SU-DHL-6 (cell line): Measurements from ENCODE around the gene COL13A1.

Experiments
- H2AFZ ChIP-seq: fragments of 200-600 bp; sonication (generic); 2 replicates; pipeline ENCODE4 v1.6.1; 2014; ENCODE audit warnings: low read depth, mild to moderate bottlenecking, moderate library complexity, mixed read lengths, antibody characterized with exemption, low read length; ENCODE audit not compliant: severe bottlenecking
- H3F3A ChIP-seq: fragments of 200-600 bp; shearing (Covaris generic); 2 replicates; pipeline ENCODE4 v1.6.0; 2016; ENCODE audit warnings: antibody characterized with exemption, mild to moderate bottlenecking; ENCODE audit not compliant: insufficient read depth
- H3K27ac ChIP-seq: fragments of 200-600 bp; sonication (generic); 2 replicates; pipeline ENCODE4 v1.5.1; 2016; ENCODE audit warnings: low read depth, mild to moderate bottlenecking, low read length, moderate library complexity, mixed read lengths
- H3K27me3 ChIP-seq: fragments of 200-600 bp; sonication (generic), shearing (Covaris generic); 2 replicates; pipeline ENCODE4 v1.6.0; 2014; ENCODE audit warnings: mild to moderate bottlenecking, low read length
- H3K36me3 ChIP-seq: fragments of 200-600 bp; sonication (generic); 2 replicates; pipeline ENCODE4 v1.6.1; 2014; ENCODE audit warnings: mild to moderate bottlenecking, low read length, mixed read lengths
- H3K4me2 ChIP-seq: fragments of 300-600, 200-600 bp; shearing (Covaris generic), sonication (generic); 2 replicates; pipeline ENCODE4 v1.6.0; 2014; ENCODE audit warnings: low read length, low read depth, mild to moderate bottlenecking; ENCODE audit not compliant: poor library complexity, severe bottlenecking
- H3K4me3 ChIP-seq: fragments of 200-600 bp; sonication (generic); 2 replicates; pipeline ENCODE4 v1.5.1; 2014; ENCODE audit warnings: antibody characterized with exemption, low read length, mild to moderate bottlenecking, mixed read lengths; ENCODE audit not compliant: insufficient read depth, poor library complexity, severe bottlenecking
- H3K79me2 ChIP-seq: fragments of 200-600 bp; sonication (generic); 2 replicates; pipeline ENCODE4 v1.6.1; 2014; ENCODE audit warnings: mild to moderate bottlenecking, low read length, moderate library complexity; ENCODE audit not compliant: insufficient read depth
- H3K9ac ChIP-seq: fragments of 200-600 bp; sonication (generic); 2 replicates; pipeline ENCODE4 v1.7.0; 2014; ENCODE audit warnings: mild to moderate bottlenecking, low read length
- H3K9me2 ChIP-seq: fragments of 200-600 bp; sonication (generic); replicated peaks from 2 replicates; pipeline ENCODE4 v1.6.1; 2014; ENCODE audit warnings: low read length; ENCODE audit not compliant: insufficient read depth
- H3K9me3 ChIP-seq: fragments of 200-600 bp; sonication (generic); 2 replicates; pipeline ENCODE4 v1.6.1; 2014; ENCODE audit warnings: low read length, mixed read lengths; ENCODE audit not compliant: insufficient read depth
- H4K20me1 ChIP-seq: fragments of 200-600 bp; sonication (generic); 2 replicates; pipeline ENCODE4 v1.6.1; 2014; ENCODE audit warnings: low read depth, mild to moderate bottlenecking, antibody characterized with exemption, low read length, moderate library complexity, mixed read lengths
- EZH2phosphoT487 ChIP-seq: fragments of 200-600 bp; sonication (generic), shearing (Covaris generic); conservative IDR thresholded peaks from 2 replicates; pipeline ENCODE4 v1.6.1; 2018; ENCODE audit warnings: mild to moderate bottlenecking, antibody characterized with exemption, low read length, moderate library complexity, mixed read lengths
- TF ChIP-seq, protein P1 (sequence below): fragments of 200-600 bp; sonication (generic); IDR thresholded peaks from one replicate; pipeline ENCODE4 v1.5.1; 2017; ENCODE audit warnings: antibody characterized with exemption, mild to moderate bottlenecking, low read length, moderate library complexity; ENCODE audit not compliant: insufficient read depth, poor library complexity, severe bottlenecking

COL13A1 gene

DNA sequence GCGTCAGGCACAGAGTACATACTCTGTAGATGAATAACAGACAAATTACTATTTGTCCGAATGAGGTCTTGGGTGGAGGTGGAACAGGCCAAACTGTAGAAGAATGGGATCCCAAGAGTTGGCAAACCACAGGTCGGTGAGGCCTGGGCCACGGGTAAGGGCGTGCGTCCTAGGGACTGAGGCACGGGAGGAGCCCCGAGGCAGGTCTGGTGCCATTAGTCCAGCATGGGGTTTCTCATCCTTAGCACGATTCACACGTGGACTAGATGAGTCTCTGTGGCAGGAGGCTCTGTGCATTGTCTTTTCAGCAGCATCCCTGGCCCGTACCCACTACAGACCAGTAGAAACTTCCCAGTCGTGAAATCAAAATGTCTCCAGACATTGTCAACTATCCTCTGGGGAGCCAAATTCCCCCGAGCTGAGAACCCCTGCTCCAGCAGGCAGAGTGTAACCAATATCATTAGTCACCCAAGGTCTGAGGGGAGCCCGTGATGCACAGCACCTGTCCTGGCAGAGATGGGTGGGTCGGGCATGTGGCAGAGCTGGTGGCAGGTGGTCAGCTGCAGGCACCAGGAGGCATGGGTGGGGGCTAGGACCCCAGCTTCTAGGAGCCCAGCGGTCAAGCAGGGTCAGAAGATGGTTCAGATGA, 61.3 kb downstream of the COL13A1 start:
- H3K9me3 ChIP-seq, result no peaks in the 10 kb centered on the region
- no peaks in the 10 kb centered on the region for H3K9me2 ChIP-seq
- H3K27me3 ChIP-seq, result no peaks in the 10 kb centered on the region
- H4K20me1 ChIP-seq, result no peaks in the 10 kb centered on the region
- no peak overlapping the region for H3K27ac ChIP-seq
- H3K79me2 ChIP-seq, result no peaks in the 10 kb centered on the region
- H3F3A ChIP-seq, result no peaks in the 10 kb centered on the region
- no peak overlapping the region for H3K4me2 ChIP-seq
- H2AFZ ChIP-seq, result no peak overlapping the region
- no peak overlapping the region for H3K9ac ChIP-seq
- H3K36me3 ChIP-seq, result no peaks in the 10 kb centered on the region
- TF ChIP-seq, protein P1, sequence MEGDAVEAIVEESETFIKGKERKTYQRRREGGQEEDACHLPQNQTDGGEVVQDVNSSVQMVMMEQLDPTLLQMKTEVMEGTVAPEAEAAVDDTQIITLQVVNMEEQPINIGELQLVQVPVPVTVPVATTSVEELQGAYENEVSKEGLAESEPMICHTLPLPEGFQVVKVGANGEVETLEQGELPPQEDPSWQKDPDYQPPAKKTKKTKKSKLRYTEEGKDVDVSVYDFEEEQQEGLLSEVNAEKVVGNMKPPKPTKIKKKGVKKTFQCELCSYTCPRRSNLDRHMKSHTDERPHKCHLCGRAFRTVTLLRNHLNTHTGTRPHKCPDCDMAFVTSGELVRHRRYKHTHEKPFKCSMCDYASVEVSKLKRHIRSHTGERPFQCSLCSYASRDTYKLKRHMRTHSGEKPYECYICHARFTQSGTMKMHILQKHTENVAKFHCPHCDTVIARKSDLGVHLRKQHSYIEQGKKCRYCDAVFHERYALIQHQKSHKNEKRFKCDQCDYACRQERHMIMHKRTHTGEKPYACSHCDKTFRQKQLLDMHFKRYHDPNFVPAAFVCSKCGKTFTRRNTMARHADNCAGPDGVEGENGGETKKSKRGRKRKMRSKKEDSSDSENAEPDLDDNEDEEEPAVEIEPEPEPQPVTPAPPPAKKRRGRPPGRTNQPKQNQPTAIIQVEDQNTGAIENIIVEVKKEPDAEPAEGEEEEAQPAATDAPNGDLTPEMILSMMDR, result no peak
- TF ChIP-seq EZH2phosphoT487, result no peak
- H3K4me3 ChIP-seq, result no peak overlapping the region

DNA sequence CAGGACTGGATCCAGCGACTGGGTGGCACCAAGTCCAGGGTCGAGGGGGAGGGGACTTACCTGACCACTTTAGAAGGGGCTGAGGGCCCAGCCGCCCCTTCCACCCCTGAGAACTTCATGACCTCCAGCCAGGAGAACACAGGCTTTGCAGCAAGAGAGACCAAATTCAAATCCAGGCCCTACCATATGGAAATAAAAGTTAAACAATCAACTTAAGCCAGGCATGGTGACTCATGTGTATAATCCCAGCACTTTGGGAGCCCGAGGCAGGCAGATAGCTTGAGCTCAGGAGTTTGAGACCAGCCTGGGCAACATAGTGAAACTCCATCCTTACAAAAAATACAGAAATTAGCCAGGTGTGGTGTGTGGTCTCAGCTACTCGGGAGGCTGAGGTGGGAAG, 61.9 kb downstream of the COL13A1 start:
- Histone ChIP-seq H3K27me3 (no peaks in the 10 kb centered on the region), H3K4me2 (no peak overlapping the region), H3K9ac (no peak overlapping the region)

DNA sequence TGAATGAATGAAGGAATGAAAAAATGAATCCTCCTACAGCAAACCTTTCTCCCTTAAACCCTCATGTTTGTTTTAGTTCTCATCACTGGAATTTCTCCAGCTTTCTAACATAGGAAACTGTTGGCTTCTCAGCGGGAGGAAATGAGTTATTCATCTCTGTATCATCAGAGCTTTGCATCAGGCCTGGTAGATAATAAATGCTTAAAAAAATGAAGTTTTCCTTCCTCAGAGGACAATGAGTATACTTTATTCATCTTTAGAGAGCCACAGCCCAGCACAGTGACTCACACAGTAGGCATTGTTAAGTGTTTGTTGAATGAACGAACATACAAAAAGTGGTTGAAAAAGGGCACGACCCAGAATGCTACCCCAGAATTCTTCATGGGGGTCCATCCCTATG, 62.6 kb downstream of the COL13A1 start:
- Histone ChIP-seq H3K4me2 (no peak overlapping the region), H3K27ac (no peak overlapping the region), H4K20me1 (no peaks in the 10 kb centered on the region), H3K79me2 (no peaks in the 10 kb centered on the region), H3K9me2 (no peaks in the 10 kb centered on the region), H3K4me3 (no peak overlapping the region), H3K36me3 (no peaks in the 10 kb centered on the region), H3K27me3 (no peaks in the 10 kb centered on the region), H3K9ac (no peak overlapping the region), H2AFZ (no peak overlapping the region), H3K9me3 (no peaks in the 10 kb centered on the region), H3F3A (no peaks in the 10 kb centered on the region)
- TF ChIP-seq, protein P1, result no peak
- TF ChIP-seq EZH2phosphoT487, result no peak

More for the DNA sequence above, 61.9 kb downstream of the COL13A1 start:
- no peaks in the 10 kb centered on the region for H3K9me2 ChIP-seq
- no peaks in the 10 kb centered on the region for H3K9me3 ChIP-seq
- no peaks in the 10 kb centered on the region for H3K36me3 ChIP-seq
- no peaks in the 10 kb centered on the region for H3K79me2 ChIP-seq
- no peak overlapping the region for H3K4me3 ChIP-seq
- H3F3A ChIP-seq, result no peaks in the 10 kb centered on the region
- no peak overlapping the region for H3K27ac ChIP-seq
- H4K20me1 ChIP-seq, result no peaks in the 10 kb centered on the region
- TF ChIP-seq, protein P1, result no peak
- no peak for TF ChIP-seq EZH2phosphoT487
- no peak overlapping the region for H2AFZ ChIP-seq
